GM10266 (cell line): ENCODE results near the gene CCDC30.
"Not testable (repeated sequence)": the region's sequence is repeated elsewhere in the genome, so short reads cannot be mapped to it uniquely, and the experiment has no call there.

Experiments used
- DNase-seq: peaks from one replicate; pipeline ENCODE4 v3.0.0; 2012; ENCODE audit errors: extremely low spot score
- CTCF ChIP-seq: IDR thresholded peaks from 2 replicates; pipeline ENCODE4 v1.5.1; 2012; ENCODE audit warnings: mild to moderate bottlenecking, low read depth; ENCODE audit not compliant: control insufficient read depth, insufficient read depth; ENCODE audit errors: missing control alignments

Gene CCDC30

GRCh38 chr1:42469727-42470126 is 6.6 kb downstream of the CCDC30 start:
- TF ChIP-seq CTCF: no peak
- DNase-seq: peak; percentile 29

GRCh38 chr1:42476605-42477004 is 13.5 kb downstream of the CCDC30 start:
- TF ChIP-seq CTCF: no peak
- DNase-seq: no peak

- DNase-seq: not testable (repeated sequence)
Measured at GRCh38 chr1:42477354-42477753, 14.3 kb downstream of the CCDC30 start.

- TF ChIP-seq CTCF: no peak
- DNase-seq: no peak
Measured at GRCh38 chr1:42477775-42478174, 14.7 kb downstream of the CCDC30 start.

- no peak for DNase-seq
- TF ChIP-seq CTCF: no peak
Measured at GRCh38 chr1:42479621-42480020, 16.5 kb downstream of the CCDC30 start.

GRCh38 chr1:42480921-42481320 is 17.8 kb downstream of the CCDC30 start:
- no peak for DNase-seq

GRCh38 chr1:42482635-42483153 is 19.6 kb downstream of the CCDC30 start:
- no peak for DNase-seq
- no peak for TF ChIP-seq CTCF

More at GRCh38 chr1:42480921-42481320, 17.8 kb downstream of the CCDC30 start:
- no peak for TF ChIP-seq CTCF

GRCh38 chr1:42484382-42484781 is 21.3 kb downstream of the CCDC30 start:
- DNase-seq: no peak
- no peak for TF ChIP-seq CTCF
